GM10266 (cell line): ENCODE results near the gene PRKD1.
"Not testable (repeated sequence)": the region's sequence is repeated elsewhere in the genome, so short reads cannot be mapped to it uniquely, and the experiment has no call there.

Experiments
- DNase-seq: peaks from one replicate; pipeline ENCODE4 v3.0.0; 2012; ENCODE audit errors: extremely low spot score
- TF ChIP-seq, protein P1 (sequence below): IDR thresholded peaks from 2 replicates; pipeline ENCODE4 v1.5.1; 2012; ENCODE audit warnings: mild to moderate bottlenecking, low read depth; ENCODE audit not compliant: control insufficient read depth, insufficient read depth; ENCODE audit errors: missing control alignments

The PRKD1 gene

DNA sequence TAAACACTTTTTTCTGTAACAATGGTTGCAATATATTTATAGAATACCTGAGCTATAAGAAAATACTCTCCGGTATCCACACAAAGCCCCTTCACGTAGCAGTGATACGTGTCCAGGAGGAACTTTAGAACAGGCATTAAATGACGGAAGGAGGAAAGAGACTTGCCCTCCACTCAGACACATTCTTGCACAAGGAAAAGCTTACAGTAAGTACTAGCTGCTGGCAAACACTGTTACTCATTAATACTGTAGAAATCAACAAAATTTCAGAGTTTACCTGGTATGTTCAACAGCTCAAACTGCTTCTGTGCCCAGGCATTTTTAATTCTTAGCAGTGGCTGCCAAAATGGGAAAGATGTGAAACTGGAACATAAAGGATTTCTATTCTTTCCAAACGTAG lies 41.7 kb downstream of the PRKD1 start:
- TF ChIP-seq, protein P1, sequence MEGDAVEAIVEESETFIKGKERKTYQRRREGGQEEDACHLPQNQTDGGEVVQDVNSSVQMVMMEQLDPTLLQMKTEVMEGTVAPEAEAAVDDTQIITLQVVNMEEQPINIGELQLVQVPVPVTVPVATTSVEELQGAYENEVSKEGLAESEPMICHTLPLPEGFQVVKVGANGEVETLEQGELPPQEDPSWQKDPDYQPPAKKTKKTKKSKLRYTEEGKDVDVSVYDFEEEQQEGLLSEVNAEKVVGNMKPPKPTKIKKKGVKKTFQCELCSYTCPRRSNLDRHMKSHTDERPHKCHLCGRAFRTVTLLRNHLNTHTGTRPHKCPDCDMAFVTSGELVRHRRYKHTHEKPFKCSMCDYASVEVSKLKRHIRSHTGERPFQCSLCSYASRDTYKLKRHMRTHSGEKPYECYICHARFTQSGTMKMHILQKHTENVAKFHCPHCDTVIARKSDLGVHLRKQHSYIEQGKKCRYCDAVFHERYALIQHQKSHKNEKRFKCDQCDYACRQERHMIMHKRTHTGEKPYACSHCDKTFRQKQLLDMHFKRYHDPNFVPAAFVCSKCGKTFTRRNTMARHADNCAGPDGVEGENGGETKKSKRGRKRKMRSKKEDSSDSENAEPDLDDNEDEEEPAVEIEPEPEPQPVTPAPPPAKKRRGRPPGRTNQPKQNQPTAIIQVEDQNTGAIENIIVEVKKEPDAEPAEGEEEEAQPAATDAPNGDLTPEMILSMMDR, result no peak
- DNase-seq, result no peak

DNA sequence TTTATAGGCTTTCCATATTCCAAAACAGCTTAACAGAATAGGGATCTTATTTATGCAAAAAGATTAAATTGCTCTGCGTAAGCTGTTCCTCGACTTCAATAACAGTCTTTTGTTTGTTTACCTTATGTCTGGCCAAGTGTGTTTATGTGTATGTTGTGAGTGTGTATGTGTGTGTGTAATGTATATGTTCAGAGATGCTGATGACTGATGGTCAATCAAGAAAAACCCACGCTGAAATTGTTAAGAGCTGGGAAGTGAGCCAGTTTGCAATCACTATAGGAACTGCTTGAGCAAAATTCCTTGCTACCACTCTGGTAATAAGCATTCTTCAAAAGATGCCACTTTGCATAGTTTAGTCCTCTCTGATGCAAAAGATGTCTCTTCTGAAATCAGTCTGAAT lies 59.6 kb downstream of the PRKD1 start:
- no peak for DNase-seq
- TF ChIP-seq, protein P1, result no peak

DNA sequence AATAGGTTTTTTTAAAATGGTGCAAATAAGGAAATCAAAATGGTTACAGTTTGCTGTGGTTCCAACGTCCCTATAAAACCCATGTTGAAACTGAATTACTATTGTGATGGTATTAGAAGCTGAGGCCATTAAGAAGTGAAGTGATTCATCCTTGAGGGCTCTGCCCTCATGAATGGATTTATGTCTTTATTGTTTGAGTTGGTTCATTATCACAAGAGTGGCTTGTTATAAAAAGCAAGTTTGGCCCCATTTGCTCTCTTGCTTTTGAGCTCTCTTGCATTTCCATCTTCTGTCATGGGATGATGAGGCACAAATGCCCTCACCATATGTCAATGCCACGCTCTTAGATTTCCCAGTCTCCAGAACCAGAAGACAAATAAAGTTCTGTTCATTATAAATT lies 62.3 kb downstream of the PRKD1 start:
- TF ChIP-seq, protein P1, result no peak
- no peak for DNase-seq

DNA sequence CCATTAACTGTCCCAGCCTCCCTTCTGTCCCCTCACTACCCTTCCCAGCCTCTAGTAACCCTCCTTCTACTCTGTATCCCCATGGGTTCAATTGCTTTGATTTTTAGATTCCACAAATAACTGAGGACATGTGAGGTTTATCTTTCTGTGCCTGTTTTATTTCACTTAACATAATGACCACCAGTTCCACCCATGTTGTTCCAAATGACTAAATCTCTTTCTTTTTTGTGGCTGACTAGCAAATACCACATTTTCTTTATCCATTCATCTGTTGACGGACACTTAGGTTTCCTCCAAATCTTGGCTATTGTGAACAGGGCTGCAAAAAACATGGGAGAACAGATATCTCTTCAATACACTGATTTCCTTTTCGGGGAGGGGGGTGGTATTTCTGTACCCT lies 65.7 kb downstream of the PRKD1 start:
- TF ChIP-seq, protein P1, result no peak
- no peak for DNase-seq

DNA sequence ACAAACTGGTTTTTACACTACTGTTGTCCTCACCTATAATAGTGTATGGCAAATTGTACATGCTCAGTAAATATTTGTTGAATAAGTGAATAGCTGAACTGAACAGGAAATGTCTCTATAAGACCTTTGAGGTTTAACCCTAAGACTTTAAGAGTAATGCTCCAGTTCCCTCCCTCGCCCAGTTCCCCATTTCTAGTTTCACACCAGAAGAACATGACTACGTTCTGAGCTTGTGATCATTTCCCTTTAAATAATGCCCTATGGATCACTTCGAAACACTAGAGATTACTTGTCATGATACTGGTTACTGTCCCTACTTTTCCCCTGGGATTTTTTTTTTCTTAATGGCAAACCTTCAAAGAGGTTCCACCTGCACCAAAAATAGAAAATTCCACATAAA lies 69.3 kb downstream of the PRKD1 start:
- DNase-seq, result peak; percentile 35
- TF ChIP-seq, protein P1, result no peak

DNA sequence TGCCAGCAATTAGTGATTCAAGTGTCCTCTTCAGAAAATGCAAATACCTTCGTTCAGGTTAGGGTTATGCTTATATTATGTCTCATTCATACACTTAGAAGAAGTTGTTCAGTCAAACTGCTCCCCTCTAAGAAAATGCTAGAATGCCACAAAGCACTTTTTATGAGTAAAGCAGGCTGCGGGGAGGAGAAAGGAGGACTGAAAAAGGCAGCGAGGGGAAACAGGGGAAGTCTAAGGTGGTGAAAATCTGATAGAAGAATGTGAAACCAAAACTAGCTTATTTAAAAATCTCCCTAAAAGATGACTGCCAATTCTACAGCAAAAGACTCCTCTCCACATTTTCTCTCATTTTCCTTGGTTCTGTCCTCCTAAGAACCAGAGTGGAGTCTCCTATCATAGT lies 70.1 kb downstream of the PRKD1 start:
- TF ChIP-seq, protein P1, result no peak
- peak; percentile 24 for DNase-seq

DNA sequence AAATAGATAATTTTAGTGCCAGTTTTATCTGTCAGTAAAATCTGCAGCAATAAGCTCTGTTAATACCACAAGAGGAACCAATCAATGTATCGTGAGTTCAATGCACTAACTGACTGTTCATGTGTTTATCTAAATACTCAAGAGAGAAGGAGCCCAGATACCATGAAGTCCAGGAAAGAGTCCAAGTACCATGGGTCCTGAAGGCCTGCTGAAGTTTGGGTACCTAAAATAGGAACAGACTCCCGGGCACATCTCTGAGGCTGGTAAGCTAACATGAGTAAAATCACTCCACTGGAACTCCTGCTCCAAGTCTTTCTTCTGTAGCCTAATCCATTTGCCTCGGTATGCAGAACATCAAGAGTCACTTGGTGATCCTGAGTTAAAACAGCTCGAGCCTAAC lies 71.1 kb downstream of the PRKD1 start:
- TF ChIP-seq, protein P1, result no peak
- DNase-seq, result no peak

DNA sequence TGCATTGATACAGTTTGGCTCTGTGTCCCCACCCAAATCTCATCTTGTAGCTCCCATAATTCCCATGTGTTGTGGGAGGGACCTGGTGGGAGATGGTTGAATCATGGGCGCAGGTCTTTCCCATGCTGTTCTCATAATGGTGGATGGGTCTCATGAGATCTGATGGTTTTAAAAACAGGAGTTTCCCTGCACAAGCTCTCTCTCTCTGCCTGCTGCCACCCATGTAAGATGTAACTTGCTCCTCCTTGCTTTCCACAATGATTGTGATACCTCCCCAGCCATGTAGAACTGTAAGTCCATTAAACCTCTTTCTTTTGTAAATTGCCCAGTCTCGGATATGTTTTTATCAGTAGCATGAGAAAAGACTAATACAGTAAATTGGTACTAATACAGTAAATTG lies 74.0 kb downstream of the PRKD1 start:
- not testable (repeated sequence) for DNase-seq
